ENCODE data around the gene C17orf78.

The C17orf78 gene

DNA sequence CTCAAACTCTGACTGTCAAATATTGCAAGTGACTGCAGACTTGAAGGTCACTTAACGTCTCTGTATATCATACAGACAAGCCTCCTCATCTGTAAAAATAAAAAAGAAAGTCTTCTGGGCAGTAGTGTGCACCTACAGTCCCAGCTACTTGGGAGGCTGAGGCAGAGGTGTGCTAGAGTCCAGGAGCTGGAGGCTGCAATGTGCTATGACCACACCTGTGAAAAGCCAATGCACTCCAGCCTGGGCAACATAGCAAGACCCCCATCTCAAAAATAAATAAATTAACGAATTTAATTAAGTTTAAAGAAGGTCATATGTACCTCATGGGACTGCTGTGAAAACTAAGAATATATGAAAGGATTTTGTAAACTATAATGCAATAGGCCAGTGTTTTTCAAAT, 35.0 kb upstream of the C17orf78 start:
- TF ChIP-seq ZNF837 (tag by site-specific recombination; IDR thresholded peaks at IDR 0.05) (no peak), ZNF121 (tag by site-specific recombination; IDR thresholded peaks at IDR 0.05) (peak; percentile 75)
- CTCF ChIA-PET: interaction anchor here (0.6 kb wide), 1 partner anchor 687 kb away, joined by 3 read pairs; no protein-coding TSS in a partner anchor
- Histone ChIP-seq H3K27ac (ENCODE audit: extremely low read depth, low read depth, low read length) (no peak overlapping the region), H3K36me3 (ENCODE audit: control insufficient read depth in 2 of 2, insufficient read depth in 1 of 2, low read length in 2 of 2) (peaks cover 14 to 15% of the 10 kb centered on the region in 2 experiments; a peak in 2 of 3 replicates), H3K4me3 (ENCODE audit: low read depth, low read length) (no peak overlapping the region), H3K4me1 (ENCODE audit: control insufficient read depth, insufficient read depth, low read length) (peaks cover 5% of the 10 kb centered on the region), H3K9me3 (ENCODE audit: control insufficient read depth, insufficient read depth, low read depth, low read length) (no peaks in the 10 kb centered on the region)
- POLR2A ChIA-PET: no interaction called here

DNA sequence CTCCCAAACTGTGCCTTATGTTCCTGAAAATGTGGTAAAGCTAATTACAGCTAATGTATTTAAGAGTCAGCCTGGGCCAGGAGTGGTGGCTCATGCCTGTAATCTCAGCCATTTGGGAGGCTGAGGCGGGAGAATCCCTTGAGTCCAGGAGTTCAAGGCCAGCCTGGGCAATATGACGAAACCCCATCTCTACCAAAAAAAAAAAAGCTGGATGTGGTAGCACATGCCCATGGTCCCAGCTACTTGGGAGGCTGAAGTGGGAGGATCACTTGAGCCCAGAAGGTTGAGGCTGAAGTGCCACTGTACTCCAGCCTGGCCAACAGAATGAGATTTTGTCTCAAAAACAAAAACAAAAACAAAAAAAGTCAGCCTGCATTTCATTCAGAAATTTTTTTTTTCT, 33.2 kb upstream of the C17orf78 start:
- CTCF ChIA-PET: interaction anchor here (0.6 to 1.7 kb wide), 3 partner anchors 26 to 70 kb away, joined by 3 to 6 read pairs (median 4); no protein-coding TSS in a partner anchor
- Histone ChIP-seq H3K4me1 (ENCODE audit: control insufficient read depth, insufficient read depth, low read length) (peaks cover 6% of the 10 kb centered on the region), H3K9me3 (ENCODE audit: control insufficient read depth, insufficient read depth, low read depth, low read length) (no peaks in the 10 kb centered on the region), H3K27ac (ENCODE audit: extremely low read depth, low read depth, low read length) (no peak overlapping the region), H3K36me3 (ENCODE audit: control insufficient read depth in 2 of 2, insufficient read depth in 1 of 2, low read length in 2 of 2) (peaks cover 5 to 7% of the 10 kb centered on the region in 2 experiments; a peak in 2 of 3 replicates), H3K4me3 (ENCODE audit: low read depth, low read length) (no peak overlapping the region)
- POLR2A ChIA-PET: interaction anchor here (0.6 to 1.6 kb wide), 4 partner anchors 16 to 26 kb away, joined by 3 to 9 read pairs (median 5); no protein-coding TSS in a partner anchor
- TF ChIP-seq ZNF416 (tag by site-specific recombination; IDR thresholded peaks at IDR 0.05) (no peak), ZNF660 (tag by site-specific recombination; IDR thresholded peaks at IDR 0.05) (no peak), ZNF658 (tag by site-specific recombination; IDR thresholded peaks at IDR 0.05) (no peak), ZNF510 (tag by site-specific recombination; IDR thresholded peaks at IDR 0.05; ENCODE audit: insufficient replicate concordance) (no peak), ZNF23 (tag by site-specific recombination; IDR thresholded peaks at IDR 0.05; ENCODE audit: borderline replicate concordance) (no peak), HOXD13 (CRISPR knock-in tag; IDR thresholded peaks at IDR 0.05; ENCODE audit: borderline replicate concordance) (no peak), FEZF1 (tag by site-specific recombination; IDR thresholded peaks at IDR 0.05) (no peak), ZNF555 (tag by site-specific recombination; conservative IDR thresholded peaks at IDR 0.05) (no peak), IKZF3 (tag by site-specific recombination; IDR thresholded peaks at IDR 0.05) (no peak), ZNF2 (tag by site-specific recombination; IDR thresholded peaks at IDR 0.05) (no peak), ZNF529 (tag by site-specific recombination; IDR thresholded peaks at IDR 0.05; ENCODE audit: insufficient replicate concordance) (no peak), KLF7 (tag by site-specific recombination; IDR thresholded peaks at IDR 0.05; ENCODE audit: borderline replicate concordance) (no peak), ZNF837 (tag by site-specific recombination; IDR thresholded peaks at IDR 0.05) (no peak)
- TF ChIP-seq, protein P1, sequence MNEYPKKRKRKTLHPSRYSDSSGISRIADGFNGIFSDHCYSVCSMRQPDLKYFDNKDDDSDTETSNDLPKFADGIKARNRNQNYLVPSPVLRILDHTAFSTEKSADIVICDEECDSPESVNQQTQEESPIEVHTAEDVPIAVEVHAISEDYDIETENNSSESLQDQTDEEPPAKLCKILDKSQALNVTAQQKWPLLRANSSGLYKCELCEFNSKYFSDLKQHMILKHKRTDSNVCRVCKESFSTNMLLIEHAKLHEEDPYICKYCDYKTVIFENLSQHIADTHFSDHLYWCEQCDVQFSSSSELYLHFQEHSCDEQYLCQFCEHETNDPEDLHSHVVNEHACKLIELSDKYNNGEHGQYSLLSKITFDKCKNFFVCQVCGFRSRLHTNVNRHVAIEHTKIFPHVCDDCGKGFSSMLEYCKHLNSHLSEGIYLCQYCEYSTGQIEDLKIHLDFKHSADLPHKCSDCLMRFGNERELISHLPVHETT (tag by site-specific recombination; IDR thresholded peaks at IDR 0.05): no peak
- TF ChIP-seq, protein P2, sequence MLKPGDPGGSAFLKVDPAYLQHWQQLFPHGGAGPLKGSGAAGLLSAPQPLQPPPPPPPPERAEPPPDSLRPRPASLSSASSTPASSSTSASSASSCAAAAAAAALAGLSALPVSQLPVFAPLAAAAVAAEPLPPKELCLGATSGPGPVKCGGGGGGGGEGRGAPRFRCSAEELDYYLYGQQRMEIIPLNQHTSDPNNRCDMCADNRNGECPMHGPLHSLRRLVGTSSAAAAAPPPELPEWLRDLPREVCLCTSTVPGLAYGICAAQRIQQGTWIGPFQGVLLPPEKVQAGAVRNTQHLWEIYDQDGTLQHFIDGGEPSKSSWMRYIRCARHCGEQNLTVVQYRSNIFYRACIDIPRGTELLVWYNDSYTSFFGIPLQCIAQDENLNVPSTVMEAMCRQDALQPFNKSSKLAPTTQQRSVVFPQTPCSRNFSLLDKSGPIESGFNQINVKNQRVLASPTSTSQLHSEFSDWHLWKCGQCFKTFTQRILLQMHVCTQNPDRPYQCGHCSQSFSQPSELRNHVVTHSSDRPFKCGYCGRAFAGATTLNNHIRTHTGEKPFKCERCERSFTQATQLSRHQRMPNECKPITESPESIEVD (tag by site-specific recombination; IDR thresholded peaks at IDR 0.05): no peak

DNA sequence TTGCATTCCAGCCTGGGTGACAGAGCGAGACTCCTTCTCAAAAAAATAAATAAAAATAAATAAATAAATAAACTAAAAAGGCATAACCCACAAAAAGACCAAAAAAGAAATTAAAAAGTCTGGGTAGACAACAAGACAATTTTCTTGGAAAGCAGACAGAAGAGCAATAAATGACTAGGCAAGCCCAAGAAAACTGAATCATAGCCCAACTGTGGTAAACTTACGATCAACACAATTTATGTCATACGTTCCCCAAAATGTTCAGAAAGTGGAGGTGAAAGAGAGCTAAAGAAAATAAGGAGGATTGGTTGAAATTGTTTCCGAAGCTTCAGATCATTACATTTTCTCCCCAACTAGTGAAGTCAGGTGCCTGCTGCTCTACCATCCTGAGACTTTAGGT, 31.3 kb upstream of the C17orf78 start:
- H3K36me3 ChIP-seq (ENCODE audit: control insufficient read depth in 2 of 2, insufficient read depth in 1 of 2, low read length in 2 of 2): peaks cover 5 to 14% of the 10 kb centered on the region in 2 experiments; a peak in 2 of 3 replicates
- no peak overlapping the region for H3K27ac ChIP-seq (ENCODE audit: extremely low read depth, low read depth, low read length)
- peaks cover 6% of the 10 kb centered on the region for H3K4me1 ChIP-seq (ENCODE audit: control insufficient read depth, insufficient read depth, low read length)
- no peaks in the 10 kb centered on the region for H3K9me3 ChIP-seq (ENCODE audit: control insufficient read depth, insufficient read depth, low read depth, low read length)
- no peak overlapping the region for H3K4me3 ChIP-seq (ENCODE audit: low read depth, low read length)
- ChIA-PET POLR2A (no interaction called here), CTCF (interaction anchor here (0.6 kb wide), 1 partner anchor 15 kb away, joined by 3 read pairs; no protein-coding TSS in a partner anchor)
- TF ChIP-seq ZNF571 (tag by site-specific recombination; IDR thresholded peaks at IDR 0.05) (no peak), ZNF843 (tag by site-specific recombination; IDR thresholded peaks at IDR 0.05) (no peak), ZNF433 (tag by site-specific recombination; IDR thresholded peaks at IDR 0.05; ENCODE audit: low read depth) (no peak), IKZF3 (tag by site-specific recombination; IDR thresholded peaks at IDR 0.05) (no peak), ZFP69B (tag by site-specific recombination; IDR thresholded peaks at IDR 0.05) (no peak), OSR2 (tag by site-specific recombination; IDR thresholded peaks at IDR 0.05) (no peak)
- TF ChIP-seq, protein P3, sequence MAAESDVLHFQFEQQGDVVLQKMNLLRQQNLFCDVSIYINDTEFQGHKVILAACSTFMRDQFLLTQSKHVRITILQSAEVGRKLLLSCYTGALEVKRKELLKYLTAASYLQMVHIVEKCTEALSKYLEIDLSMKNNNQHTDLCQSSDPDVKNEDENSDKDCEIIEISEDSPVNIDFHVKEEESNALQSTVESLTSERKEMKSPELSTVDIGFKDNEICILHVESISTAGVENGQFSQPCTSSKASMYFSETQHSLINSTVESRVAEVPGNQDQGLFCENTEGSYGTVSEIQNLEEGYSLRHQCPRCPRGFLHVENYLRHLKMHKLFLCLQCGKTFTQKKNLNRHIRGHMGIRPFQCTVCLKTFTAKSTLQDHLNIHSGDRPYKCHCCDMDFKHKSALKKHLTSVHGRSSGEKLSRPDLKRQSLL (tag by site-specific recombination; IDR thresholded peaks at IDR 0.05): no peak
- TF ChIP-seq, protein P4, sequence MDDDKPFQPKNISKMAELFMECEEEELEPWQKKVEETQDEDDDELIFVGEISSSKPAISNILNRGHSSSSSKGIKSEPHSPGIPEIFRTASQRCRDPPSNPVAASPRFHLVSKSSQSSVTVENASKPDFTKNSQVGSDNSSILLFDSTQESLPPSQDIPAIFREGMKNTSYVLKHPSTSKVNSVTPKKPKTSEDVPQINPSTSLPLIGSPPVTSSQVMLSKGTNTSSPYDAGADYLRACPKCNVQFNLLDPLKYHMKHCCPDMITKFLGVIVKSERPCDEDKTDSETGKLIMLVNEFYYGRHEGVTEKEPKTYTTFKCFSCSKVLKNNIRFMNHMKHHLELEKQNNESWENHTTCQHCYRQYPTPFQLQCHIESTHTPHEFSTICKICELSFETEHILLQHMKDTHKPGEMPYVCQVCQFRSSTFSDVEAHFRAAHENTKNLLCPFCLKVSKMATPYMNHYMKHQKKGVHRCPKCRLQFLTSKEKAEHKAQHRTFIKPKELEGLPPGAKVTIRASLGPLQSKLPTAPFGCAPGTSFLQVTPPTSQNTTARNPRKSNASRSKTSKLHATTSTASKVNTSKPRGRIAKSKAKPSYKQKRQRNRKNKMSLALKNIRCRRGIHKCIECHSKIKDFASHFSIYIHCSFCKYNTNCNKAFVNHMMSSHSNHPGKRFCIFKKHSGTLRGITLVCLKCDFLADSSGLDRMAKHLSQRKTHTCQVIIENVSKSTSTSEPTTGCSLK (tag by site-specific recombination; IDR thresholded peaks at IDR 0.05): no peak
- TF ChIP-seq, protein P5, sequence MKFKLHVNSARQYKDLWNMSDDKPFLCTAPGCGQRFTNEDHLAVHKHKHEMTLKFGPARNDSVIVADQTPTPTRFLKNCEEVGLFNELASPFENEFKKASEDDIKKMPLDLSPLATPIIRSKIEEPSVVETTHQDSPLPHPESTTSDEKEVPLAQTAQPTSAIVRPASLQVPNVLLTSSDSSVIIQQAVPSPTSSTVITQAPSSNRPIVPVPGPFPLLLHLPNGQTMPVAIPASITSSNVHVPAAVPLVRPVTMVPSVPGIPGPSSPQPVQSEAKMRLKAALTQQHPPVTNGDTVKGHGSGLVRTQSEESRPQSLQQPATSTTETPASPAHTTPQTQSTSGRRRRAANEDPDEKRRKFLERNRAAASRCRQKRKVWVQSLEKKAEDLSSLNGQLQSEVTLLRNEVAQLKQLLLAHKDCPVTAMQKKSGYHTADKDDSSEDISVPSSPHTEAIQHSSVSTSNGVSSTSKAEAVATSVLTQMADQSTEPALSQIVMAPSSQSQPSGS (tag by site-specific recombination; IDR thresholded peaks at IDR 0.05; ENCODE audit: low read depth): no peak
